ENCODE data around the gene MYNN.
A peak's percentile ranks its signal among the peaks of the same experiment; 100 is the strongest.

Gene MYNN

GRCh38 chr3:169812332-169813235 lies 39.4 kb downstream of the MYNN start, which contains the start of the genes LRRC34 and LRRIQ4:
Gene LRRC34, minus strand, starts transcription at chr3:169812904. Its CDS starts 356 bp downstream, at chr3:169812548.
Gene LRRIQ4, plus strand, starts transcription at chr3:169812870. Its CDS starts 9,052 bp downstream, at chr3:169821922.
- H2AFZ ChIP-seq (ENCODE audit: low read depth, low read length), result peak within 1 kb of the TSS; percentile 98
- H3K4me2 ChIP-seq (ENCODE audit: low read length), result peak within 1 kb of the TSS; percentile 98
- peak within 1 kb of the TSS; percentile 82 for H3K9ac ChIP-seq (ENCODE audit: low read length)
- H3K4me1 ChIP-seq (ENCODE audit: low read length), result peaks cover 6% of the 10 kb centered on the region; the same call in 1 of the 2 replicates
- peak within 1 kb of the TSS; percentile 56 for H3K27ac ChIP-seq (ENCODE audit: low read length)
- H3K36me3 ChIP-seq (replicated peaks; ENCODE audit: low read depth, low read length), result no peaks in the 10 kb centered on the region
- H3K79me2 ChIP-seq (ENCODE audit: low read length), result no peaks in the 10 kb centered on the region
- peaks cover 3% of the 10 kb centered on the region; the same call in 1 of the 2 replicates for H3K9me3 ChIP-seq (ENCODE audit: insufficient read depth, low read length)
- H4K20me1 ChIP-seq (ENCODE audit: insufficient read depth, low read length), result no peaks in the 10 kb centered on the region
- H3K4me3 ChIP-seq (ENCODE audit: low read length), result peak within 1 kb of the TSS; percentile 90
- TF ChIP-seq EZH2phosphoT487 (IDR thresholded peaks at IDR 0.05; ENCODE audit: low read depth) (no peak), CTCF (IDR thresholded peaks at IDR 0.05; ENCODE audit: low read depth, low read length) (no peak)
- H3K27me3 ChIP-seq (ENCODE audit: low read depth, low read length), result peaks cover under 1% of the 10 kb centered on the region; the same call in 1 of the 2 replicates

GRCh38 chr3:169813278-169813677 lies 40.1 kb downstream of the MYNN start:
- no peaks in the 10 kb centered on the region for H3K79me2 ChIP-seq (ENCODE audit: low read length)
- peak overlapping the region; percentile 23 for H3K27ac ChIP-seq (ENCODE audit: low read length)
- peak overlapping the region; percentile 90 for H3K4me3 ChIP-seq (ENCODE audit: low read length)
- H2AFZ ChIP-seq (ENCODE audit: low read depth, low read length), result peak overlapping the region; percentile 98
- H3K4me2 ChIP-seq (ENCODE audit: low read length), result peak overlapping the region; percentile 98
- H3K9me3 ChIP-seq (ENCODE audit: insufficient read depth, low read length), result peaks cover 3% of the 10 kb centered on the region; the same call in 1 of the 2 replicates
- H3K9ac ChIP-seq (ENCODE audit: low read length), result peak overlapping the region; percentile 82
- no peak for TF ChIP-seq EZH2phosphoT487 (IDR thresholded peaks at IDR 0.05; ENCODE audit: low read depth)
- TF ChIP-seq CTCF (IDR thresholded peaks at IDR 0.05; ENCODE audit: low read depth, low read length), result no peak
- H3K36me3 ChIP-seq (replicated peaks; ENCODE audit: low read depth, low read length), result no peaks in the 10 kb centered on the region
- peaks cover 8% of the 10 kb centered on the region; the same call in 1 of the 2 replicates for H3K4me1 ChIP-seq (ENCODE audit: low read length)
- peaks cover 7% of the 10 kb centered on the region; the same call in 1 of the 2 replicates for H3K27me3 ChIP-seq (ENCODE audit: low read depth, low read length)
- H4K20me1 ChIP-seq (ENCODE audit: insufficient read depth, low read length), result no peaks in the 10 kb centered on the region

- Histone ChIP-seq H3K9ac (ENCODE audit: low read length) (peak overlapping the region; percentile 82), H3K36me3 (replicated peaks; ENCODE audit: low read depth, low read length) (no peaks in the 10 kb centered on the region), H3K4me1 (ENCODE audit: low read length) (peaks cover 12% of the 10 kb centered on the region; the same call in 1 of the 2 replicates), H3K27me3 (ENCODE audit: low read depth, low read length) (peaks cover 13% of the 10 kb centered on the region; the same call in 1 of the 2 replicates), H4K20me1 (ENCODE audit: insufficient read depth, low read length) (no peaks in the 10 kb centered on the region), H3K4me3 (ENCODE audit: low read length) (peak overlapping the region; percentile 90), H2AFZ (ENCODE audit: low read depth, low read length) (peak overlapping the region; percentile 98), H3K9me3 (ENCODE audit: insufficient read depth, low read length) (peaks cover 3% of the 10 kb centered on the region; the same call in 1 of the 2 replicates), H3K4me2 (ENCODE audit: low read length) (peak overlapping the region; percentile 98), H3K27ac (ENCODE audit: low read length) (no peak overlapping the region), H3K79me2 (ENCODE audit: low read length) (no peaks in the 10 kb centered on the region)
- TF ChIP-seq EZH2phosphoT487 (IDR thresholded peaks at IDR 0.05; ENCODE audit: low read depth), result no peak
- TF ChIP-seq CTCF (IDR thresholded peaks at IDR 0.05; ENCODE audit: low read depth, low read length), result peak; percentile 67
These were observed 40.7 kb downstream of the MYNN start for GRCh38 chr3:169813757-169814517.

Measured in OCI-LY3 (cell line).